ENCODE measurements around the gene CBLN4. TPM values are rescaled to one million over a fixed set of nuclear protein-coding genes. Genes with fewer than 3 reads are reported as not detected.

CBLN4 gene
- total and polyA plus RNA-seq, 2 of the 8 experiments (the other 6 are each of a cell fraction or from before 2014, with no cell fraction given) = 0.03 to 0.13 TPM

GRCh38 chr20:55961376-55962330, 43.7 kb downstream of the CBLN4 start:
- Histone ChIP-seq H3K4ac (replicated peaks; ENCODE audit: insufficient read length, low read depth, low read length) (no peak overlapping the region), H3K4me3 (ENCODE audit: extremely low read depth in 1 of 4, insufficient read depth in 2 of 4, low read depth in 3 of 4, low read length in 4 of 4) (no peak overlapping the region), H3K36me3 (ENCODE audit: control insufficient read depth in 2 of 4, insufficient read depth in 4 of 4, low read length in 3 of 4) (no peaks in the 10 kb centered on the region), H3K56ac (replicated peaks; ENCODE audit: insufficient read length, low read depth, low read length) (no peak overlapping the region), H3K27ac (ENCODE audit: low read depth, low read length) (no peak overlapping the region), H2BK5ac (ENCODE audit: low read depth, low read length) (no peak overlapping the region), H3K9me3 (ENCODE audit: insufficient read depth in 2 of 2, low read depth in 1 of 2, low read length in 1 of 2) (peaks cover 58 to 85% of the 10 kb centered on the region in 2 experiments), H2BK120ac (replicated peaks; ENCODE audit: low read depth, low read length) (no peak overlapping the region), H4K8ac (ENCODE audit: extremely low read depth, insufficient read depth, low read length) (no peak overlapping the region), H4K5ac (ENCODE audit: insufficient read length, low read depth, low read length) (no peak overlapping the region), H4K20me1 (replicated peaks in 1 of 2; ENCODE audit: control insufficient read depth in 1 of 2, insufficient read depth in 2 of 2, low read length in 2 of 2) (no peaks in the 10 kb centered on the region), H2BK20ac (ENCODE audit: low read length) (no peak overlapping the region), H3K4me1 (replicated peaks in 1 of 4; ENCODE audit: control insufficient read depth in 3 of 4, insufficient read depth in 4 of 4, low read length in 3 of 4) (no peaks in the 10 kb centered on the region), H3K14ac (ENCODE audit: insufficient read length) (no peak overlapping the region), H2AK5ac (ENCODE audit: low read depth, low read length) (no peak overlapping the region), H3K79me1 (ENCODE audit: low read depth, low read length) (no peaks in the 10 kb centered on the region), H4K91ac (replicated peaks; ENCODE audit: insufficient read length, low read length) (no peak overlapping the region), H2BK12ac (ENCODE audit: low read depth, low read length) (no peak overlapping the region), H3K79me2 (ENCODE audit: control insufficient read depth in 1 of 2, insufficient read depth in 2 of 2, low read length in 2 of 2) (no peaks in the 10 kb centered on the region), H2BK15ac (ENCODE audit: low read length) (no peak overlapping the region), H3K9ac (replicated peaks in 1 of 4; ENCODE audit: extremely low read depth in 1 of 4, low read depth in 3 of 4, low read length in 3 of 4) (no peak overlapping the region), H3K23me2 (ENCODE audit: low read depth, low read length) (no peaks in the 10 kb centered on the region), H3K4me2 (ENCODE audit: insufficient read depth in 1 of 2, low read depth in 2 of 2, low read length in 2 of 2) (no peak overlapping the region), H3K18ac (ENCODE audit: extremely low read depth, low read length) (no peak overlapping the region), H3K23ac (ENCODE audit: insufficient read length) (no peak overlapping the region), H2AFZ (ENCODE audit: low read length) (no peak overlapping the region), H3K27me3 (replicated peaks in 1 of 4; ENCODE audit: control insufficient read depth in 3 of 4, extremely low read depth in 1 of 4, insufficient read depth in 3 of 4, low read length in 3 of 4) (no peaks in the 10 kb centered on the region)
- ChIA-PET POLR2A (ENCODE audit: partially characterized antibody) (no interaction called here), CTCF (ENCODE audit: partially characterized antibody) (interaction anchor here (0.5 kb wide), 1 partner anchor 226 kb away, joined by 3 read pairs; no protein-coding TSS in a partner anchor)
- WGBS, 2 experiments (ENCODE audit: extremely low coverage in 1 of 2, insufficient coverage in 1 of 2, insufficient read length in 1 of 2, insufficient replicate concordance in 2 of 2, low coverage in 1 of 2, low lambda C conversion rate in 2 of 2, missing lambda C conversion rate in 1 of 2) = 86% methylated on average over 5 of the region's 5 CpGs; no CpG with 5 or more reads in 1 of the 2 experiments
- TF ChIP-seq BRCA1 (IDR thresholded peaks at IDR 0.05; ENCODE audit: low read depth, low read length) = no peak
- no peak for TF ChIP-seq CREB1 (IDR thresholded peaks at IDR 0.05)
- TF ChIP-seq KDM5A (IDR thresholded peaks at IDR 0.05; ENCODE audit: low read length) = no peak
- TF ChIP-seq ATF3 (IDR thresholded peaks at IDR 0.05; ENCODE audit: insufficient read depth, low read depth, low read length) = no peak
- TF ChIP-seq EZH2 (IDR thresholded peaks at IDR 0.05; ENCODE audit: low read depth, low read length, severe bottlenecking) = no peak
- TF ChIP-seq SP2 (IDR thresholded peaks at IDR 0.05; ENCODE audit: low read length) = no peak
- TF ChIP-seq PHF8 (conservative IDR thresholded peaks at IDR 0.05; ENCODE audit: low read depth, low read length) = no peak
- TF ChIP-seq CBX8 (IDR thresholded peaks at IDR 0.05; ENCODE audit: borderline replicate concordance, low read depth, low read length) = no peak
- TF ChIP-seq GABPA (IDR thresholded peaks at IDR 0.05; ENCODE audit: borderline replicate concordance, insufficient read depth, low read length) = no peak
- DNase-seq (ENCODE audit: low read depth in 1 of 2, low spot score in 2 of 2) = no peak
- no peak for FAIRE-seq

Data from H1 (cell line).